ENCODE measurements around the gene RAB27A. TPM values are rescaled to one million over a fixed set of nuclear protein-coding genes. Genes with fewer than 3 reads are reported as not detected.
A peak's percentile ranks its signal among the peaks of the same experiment; 100 is the strongest.

RAB27A gene
- total and polyA plus RNA-seq, 2 experiments from 2014 or later = 7.7 to 11.9 TPM

GRCh38 chr15:55220606-55221005, 69.0 kb downstream of the RAB27A start:
- DNase-seq (ENCODE audit: low read depth in 1 of 2, low spot score in 1 of 2) = no peak
- Histone ChIP-seq H3K27me3 (no peaks in the 10 kb centered on the region), H3K36me3 (no peaks in the 10 kb centered on the region), H3K27ac (no peak overlapping the region), H3K9me3 (ENCODE audit: low read depth) (no peaks in the 10 kb centered on the region), H3K4me3 (no peak overlapping the region), H3K4me1 (ENCODE audit: low read depth) (peaks cover 12% of the 10 kb centered on the region)
- TF ChIP-seq CTCF (IDR thresholded peaks at IDR 0.05; ENCODE audit: low read depth, low read length) = no peak

GRCh38 chr15:55218056-55218455, 71.6 kb downstream of the RAB27A start:
- Histone ChIP-seq H3K4me1 (ENCODE audit: low read depth) (peaks cover 3% of the 10 kb centered on the region), H3K9me3 (ENCODE audit: low read depth) (no peaks in the 10 kb centered on the region), H3K27ac (no peak overlapping the region), H3K36me3 (no peaks in the 10 kb centered on the region), H3K27me3 (no peaks in the 10 kb centered on the region), H3K4me3 (no peak overlapping the region)
- no peak for TF ChIP-seq CTCF (IDR thresholded peaks at IDR 0.05; ENCODE audit: low read depth, low read length)
- DNase-seq (ENCODE audit: low read depth in 1 of 2, low spot score in 1 of 2) = no peak

GRCh38 chr15:55204464-55204863, 85.1 kb downstream of the RAB27A start:
- Histone ChIP-seq H3K4me1 (ENCODE audit: low read depth) (no peaks in the 10 kb centered on the region), H3K9me3 (ENCODE audit: low read depth) (no peaks in the 10 kb centered on the region), H3K4me3 (no peak overlapping the region), H3K27ac (no peak overlapping the region), H3K27me3 (no peaks in the 10 kb centered on the region), H3K36me3 (peaks cover 3% of the 10 kb centered on the region)
- TF ChIP-seq CTCF (IDR thresholded peaks at IDR 0.05; ENCODE audit: low read depth, low read length) = no peak
- no peak for DNase-seq (ENCODE audit: low read depth in 1 of 2, low spot score in 1 of 2)

- Histone ChIP-seq H3K36me3 (peaks cover 3% of the 10 kb centered on the region), H3K4me3 (no peak overlapping the region), H3K27ac (no peak overlapping the region), H3K27me3 (no peaks in the 10 kb centered on the region), H3K9me3 (ENCODE audit: low read depth) (no peaks in the 10 kb centered on the region), H3K4me1 (ENCODE audit: low read depth) (no peaks in the 10 kb centered on the region)
- no peak for DNase-seq (ENCODE audit: low read depth in 1 of 2, low spot score in 1 of 2)
- TF ChIP-seq CTCF (IDR thresholded peaks at IDR 0.05; ENCODE audit: low read depth, low read length) = no peak
Observed at GRCh38 chr15:55202206-55202605, 87.4 kb downstream of the RAB27A start.

GRCh38 chr15:55198706-55199105, 90.9 kb downstream of the RAB27A start:
- Histone ChIP-seq H3K9me3 (ENCODE audit: low read depth) (no peaks in the 10 kb centered on the region), H3K4me1 (ENCODE audit: low read depth) (peaks cover 6% of the 10 kb centered on the region), H3K36me3 (no peaks in the 10 kb centered on the region), H3K4me3 (no peak overlapping the region), H3K27ac (no peak overlapping the region), H3K27me3 (no peaks in the 10 kb centered on the region)
- no peak for DNase-seq (ENCODE audit: low read depth in 1 of 2, low spot score in 1 of 2)
- TF ChIP-seq CTCF (IDR thresholded peaks at IDR 0.05; ENCODE audit: low read depth, low read length) = no peak

- H3K27me3 ChIP-seq = no peaks in the 10 kb centered on the region
- TF ChIP-seq CTCF (IDR thresholded peaks at IDR 0.05; ENCODE audit: low read depth, low read length) = no peak
- H3K36me3 ChIP-seq = no peaks in the 10 kb centered on the region
- H3K27ac ChIP-seq = peak overlapping the region; percentile 91
- DNase-seq (ENCODE audit: low read depth in 1 of 2, low spot score in 1 of 2) = no peak
- H3K4me3 ChIP-seq = peak overlapping the region; percentile 61
- H3K9me3 ChIP-seq (ENCODE audit: low read depth) = no peaks in the 10 kb centered on the region
- H3K4me1 ChIP-seq (ENCODE audit: low read depth) = peaks cover 6% of the 10 kb centered on the region
Observed at GRCh38 chr15:55197719-55198118, 91.9 kb downstream of the RAB27A start.
